Measurements from ENCODE around the gene FMNL3. TPM values are rescaled to one million over a fixed set of nuclear protein-coding genes. Genes with fewer than 3 reads are reported as not detected.

The FMNL3 gene
- total RNA-seq, 1 donor from 2014 or later = 84.3 TPM

DNA sequence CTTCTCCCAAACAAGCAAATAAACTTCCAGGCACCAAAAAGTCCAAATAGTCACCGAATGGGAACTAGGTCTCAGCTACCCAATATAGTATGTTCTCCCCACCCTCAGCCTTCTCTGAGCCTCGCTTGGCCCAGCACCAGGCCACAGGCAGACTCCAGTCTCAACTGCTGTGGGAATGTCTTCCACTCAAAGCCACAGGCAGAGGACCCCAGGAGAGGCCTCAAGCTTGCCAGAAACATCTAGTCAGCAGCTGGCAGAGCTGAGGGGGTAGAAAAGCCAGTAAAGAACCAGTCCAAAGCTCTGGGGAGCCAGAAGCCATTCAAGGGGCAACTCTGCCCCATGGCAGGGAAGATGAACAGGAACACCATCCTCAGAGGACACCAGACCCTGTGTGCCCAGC, 41.8 kb downstream of the FMNL3 start:
- DNase-seq (no peak), ATAC-seq (ENCODE audit: low read depth) (no peak)
- H3K4me3 Mint-ChIP-seq = peak overlapping the region; percentile 42
- CTCF ChIA-PET = interaction anchor here (1.3 kb wide), 1 partner anchor 42 kb away, joined by 3 read pairs; the partner anchor contains the start of gene FMNL3
- H3K9me3 Mint-ChIP-seq = no peaks in the 10 kb centered on the region
- POLR2A ChIA-PET = interaction anchor here (0.5 to 20.3 kb wide), 6 partner anchors 14 to 1690 kb away, joined by 3 to 265 read pairs (median 3); partner anchors contain the start of genes FMNL3 and TMBIM6
- TF ChIP-seq, protein P1, sequence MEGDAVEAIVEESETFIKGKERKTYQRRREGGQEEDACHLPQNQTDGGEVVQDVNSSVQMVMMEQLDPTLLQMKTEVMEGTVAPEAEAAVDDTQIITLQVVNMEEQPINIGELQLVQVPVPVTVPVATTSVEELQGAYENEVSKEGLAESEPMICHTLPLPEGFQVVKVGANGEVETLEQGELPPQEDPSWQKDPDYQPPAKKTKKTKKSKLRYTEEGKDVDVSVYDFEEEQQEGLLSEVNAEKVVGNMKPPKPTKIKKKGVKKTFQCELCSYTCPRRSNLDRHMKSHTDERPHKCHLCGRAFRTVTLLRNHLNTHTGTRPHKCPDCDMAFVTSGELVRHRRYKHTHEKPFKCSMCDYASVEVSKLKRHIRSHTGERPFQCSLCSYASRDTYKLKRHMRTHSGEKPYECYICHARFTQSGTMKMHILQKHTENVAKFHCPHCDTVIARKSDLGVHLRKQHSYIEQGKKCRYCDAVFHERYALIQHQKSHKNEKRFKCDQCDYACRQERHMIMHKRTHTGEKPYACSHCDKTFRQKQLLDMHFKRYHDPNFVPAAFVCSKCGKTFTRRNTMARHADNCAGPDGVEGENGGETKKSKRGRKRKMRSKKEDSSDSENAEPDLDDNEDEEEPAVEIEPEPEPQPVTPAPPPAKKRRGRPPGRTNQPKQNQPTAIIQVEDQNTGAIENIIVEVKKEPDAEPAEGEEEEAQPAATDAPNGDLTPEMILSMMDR (IDR thresholded peaks at IDR 0.05) = no peak
- intact Hi-C loops (cut with micrococcal nuclease) = no loop called here
- H3K4me1 Mint-ChIP-seq = peaks cover 98% of the 10 kb centered on the region
- peaks cover 35% of the 10 kb centered on the region for H3K36me3 Mint-ChIP-seq (ENCODE audit: low read depth)
- no peaks in the 10 kb centered on the region for H3K27me3 Mint-ChIP-seq
- peak overlapping the region; percentile 68 for H3K27ac Mint-ChIP-seq

DNA sequence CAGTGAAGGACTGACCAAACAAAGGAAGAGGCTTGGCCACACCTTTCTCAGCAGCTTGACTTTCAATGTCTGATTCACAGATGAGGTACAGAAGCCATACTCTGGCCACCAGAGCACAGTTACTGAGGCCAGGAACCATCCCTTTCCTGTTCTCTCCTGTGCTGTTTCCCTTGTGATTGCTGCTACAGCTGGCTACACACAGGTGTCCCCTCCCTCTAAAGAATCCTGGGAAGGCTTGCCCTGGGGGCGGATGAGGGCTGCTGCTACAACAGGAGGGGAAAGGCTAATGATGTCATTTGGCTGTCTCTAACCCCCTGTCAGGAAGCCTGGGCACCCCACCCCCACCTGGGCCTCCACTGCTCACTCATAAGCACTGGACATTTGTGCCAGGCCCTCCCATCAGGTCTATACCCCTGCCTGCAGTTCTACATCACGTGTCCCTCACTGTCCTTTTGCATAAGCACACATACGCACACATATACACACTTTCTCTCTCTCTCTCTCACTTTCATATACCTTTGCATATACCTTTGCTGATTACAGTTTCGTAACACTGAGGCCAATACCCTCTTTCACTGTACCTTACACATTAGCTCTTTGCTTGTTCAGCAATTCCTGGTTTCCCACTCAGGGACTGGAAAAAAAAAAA, 42.5 kb downstream of the FMNL3 start:
- Mint-ChIP-seq H3K36me3 (ENCODE audit: low read depth) (peaks cover 40% of the 10 kb centered on the region), H3K4me3 (peak overlapping the region; percentile 42), H3K27ac (peak overlapping the region; percentile 68), H3K27me3 (no peaks in the 10 kb centered on the region), H3K4me1 (peaks cover 96% of the 10 kb centered on the region), H3K9me3 (no peaks in the 10 kb centered on the region)
- TF ChIP-seq, protein P1 (IDR thresholded peaks at IDR 0.05) = no peak
- intact Hi-C loops (cut with micrococcal nuclease) = loop anchor here (5.0 kb wide), 1 partner anchor 88 kb away; no protein-coding TSS in a partner anchor
- ChIA-PET CTCF (interaction anchor here (1.3 kb wide), 1 partner anchor 42 kb away, joined by 3 read pairs; the partner anchor contains the start of gene FMNL3), POLR2A (interaction anchor here (0.7 to 20.3 kb wide), 6 partner anchors 16 to 1690 kb away, joined by 3 to 265 read pairs (median 4); partner anchors contain the start of genes FMNL3 and TMBIM6)
- no peak for ATAC-seq (ENCODE audit: low read depth)
- DNase-seq = no peak

DNA sequence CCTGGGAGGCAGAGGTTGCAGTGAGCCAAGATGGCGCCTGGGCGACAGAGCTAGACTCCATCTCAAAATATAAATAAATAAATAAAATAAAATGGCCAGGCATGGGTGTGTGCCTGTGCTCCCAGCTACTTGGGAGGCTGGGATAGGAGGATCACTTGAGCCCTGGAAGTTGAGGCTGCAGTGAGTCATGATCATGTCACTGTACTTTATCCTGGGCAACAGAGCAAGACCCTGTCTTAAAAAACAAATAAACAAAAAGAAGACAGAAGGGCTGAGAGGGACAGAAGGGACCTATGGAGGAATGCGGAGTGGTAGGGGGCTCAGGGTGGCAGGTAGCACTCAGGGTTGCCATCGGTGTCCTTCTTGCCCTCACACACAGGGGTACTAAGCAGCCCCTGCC, 43.0 kb downstream of the FMNL3 start:
- ChIA-PET CTCF (interaction anchor here (1.6 kb wide), 2 partner anchors 19 to 43 kb away, joined by 13 read pairs; partner anchors contain the start of gene FMNL3), POLR2A (interaction anchor here (1.4 to 20.3 kb wide), 6 partner anchors 15 to 77 kb away, joined by 3 to 265 read pairs (median 14); partner anchors contain the start of genes FMNL3 and TMBIM6)
- H3K9me3 Mint-ChIP-seq = no peaks in the 10 kb centered on the region
- DNase-seq (no peak), ATAC-seq (ENCODE audit: low read depth) (no peak)
- no peaks in the 10 kb centered on the region for H3K27me3 Mint-ChIP-seq
- TF ChIP-seq, protein P1 (IDR thresholded peaks at IDR 0.05) = no peak
- intact Hi-C loops (cut with micrococcal nuclease) = loop anchor here (5.0 kb wide), 1 partner anchor 88 kb away; no protein-coding TSS in a partner anchor
- peaks cover 43% of the 10 kb centered on the region for H3K36me3 Mint-ChIP-seq (ENCODE audit: low read depth)
- peak overlapping the region; percentile 35 for H3K4me3 Mint-ChIP-seq
- H3K4me1 Mint-ChIP-seq = peaks cover 92% of the 10 kb centered on the region
- peak overlapping the region; percentile 94 for H3K27ac Mint-ChIP-seq

DNA sequence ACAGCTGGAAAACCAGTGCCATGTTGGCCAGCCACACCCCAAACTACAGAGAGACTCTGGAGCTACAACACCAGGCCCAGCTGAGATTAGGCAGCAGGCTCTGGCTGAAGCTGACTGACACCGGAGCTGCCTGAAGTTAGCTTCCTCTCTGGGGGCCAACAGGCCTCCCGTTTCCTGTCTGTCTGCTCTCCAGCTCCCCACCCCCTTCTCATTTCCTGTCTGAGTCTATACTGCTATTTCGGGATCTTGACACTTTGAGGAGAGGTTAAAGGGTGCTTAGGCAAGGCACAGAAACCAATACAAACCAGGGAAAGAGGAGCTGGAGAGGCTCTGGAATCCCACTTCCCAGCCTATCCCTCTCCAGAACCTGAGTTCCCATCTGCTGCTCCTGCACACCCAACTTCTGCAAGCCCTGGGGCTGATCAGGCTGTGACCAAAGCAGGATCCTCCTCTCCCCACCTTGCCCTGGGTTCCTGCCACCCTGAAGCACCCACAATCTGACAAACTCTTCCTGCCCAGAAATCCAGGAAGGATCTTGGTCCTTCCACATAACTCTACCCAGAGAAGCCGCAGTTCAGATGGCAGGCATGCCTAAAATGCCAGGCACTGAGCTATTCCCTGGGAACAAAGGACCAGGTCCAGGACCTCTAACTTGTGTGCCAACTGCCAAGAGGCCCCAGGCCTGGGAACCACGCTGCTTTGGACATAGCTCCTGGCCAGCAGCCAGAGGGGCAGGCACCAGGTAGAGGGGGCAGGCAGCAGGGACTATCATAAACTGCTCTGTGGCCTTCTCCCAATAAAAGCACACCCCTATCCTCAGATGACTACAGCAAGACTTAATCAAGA, 44.0 kb downstream of the FMNL3 start:
- TF ChIP-seq, protein P1 (IDR thresholded peaks at IDR 0.05) = no peak
- H3K9me3 Mint-ChIP-seq = no peaks in the 10 kb centered on the region
- intact Hi-C loops (cut with micrococcal nuclease) = loop anchor here (1.0 to 5.0 kb wide), 2 partner anchors 36 to 89 kb away; no protein-coding TSS in a partner anchor

More for the DNA sequence above, 44.0 kb downstream of the FMNL3 start:
- ATAC-seq (ENCODE audit: low read depth) (peak; percentile 83), DNase-seq (peak; percentile 48)
- no peaks in the 10 kb centered on the region for H3K27me3 Mint-ChIP-seq
- H3K27ac Mint-ChIP-seq = peak overlapping the region; percentile 94
- H3K36me3 Mint-ChIP-seq (ENCODE audit: low read depth) = peaks cover 49% of the 10 kb centered on the region
- H3K4me3 Mint-ChIP-seq = peak overlapping the region; percentile 80
- POLR2A ChIA-PET = interaction anchor here (0.6 to 20.3 kb wide), 13 partner anchors 9 to 153 kb away, joined by 3 to 265 read pairs (median 6); partner anchors contain the start of genes FMNL3, PRPF40B and TMBIM6
- CTCF ChIA-PET = interaction anchor here (0.7 to 1.6 kb wide), 9 partner anchors 8 to 78 kb away, joined by 3 to 13 read pairs (median 4); partner anchors contain the start of genes FMNL3 and TMBIM6
- peaks cover 85% of the 10 kb centered on the region for H3K4me1 Mint-ChIP-seq

All from activated B cell treated with CpG ODN at 0.5 μM for 24 hours (primary cell).